ENCODE results near the gene SMC1B.
A peak's percentile ranks its signal among the peaks of the same experiment; 100 is the strongest.
"Not testable (repeated sequence)": the region's sequence is repeated elsewhere in the genome, so short reads cannot be mapped to it uniquely, and the experiment has no call there.

Gene SMC1B

GRCh38 chr22:45344334-45344733 is 69.1 kb downstream of the SMC1B start:
- peak; percentile 77 for DNase-seq

- DNase-seq: no peak
Observed at GRCh38 chr22:45343143-45343542, 70.3 kb downstream of the SMC1B start.

GRCh38 chr22:45341498-45341897 is 71.9 kb downstream of the SMC1B start:
- no peak for DNase-seq

- DNase-seq: no peak
Observed at GRCh38 chr22:45340323-45340722, 73.1 kb downstream of the SMC1B start.

- no peak for DNase-seq
Observed at GRCh38 chr22:45338795-45339194, 74.6 kb downstream of the SMC1B start.

- DNase-seq: no peak
Observed at GRCh38 chr22:45337536-45337935, 75.9 kb downstream of the SMC1B start.

- no peak for DNase-seq
Observed at GRCh38 chr22:45336971-45337431, 76.4 kb downstream of the SMC1B start.

GRCh38 chr22:45335854-45336522 is 77.4 kb downstream of the SMC1B start:
- DNase-seq: no peak

GRCh38 chr22:45335021-45335818 is 78.2 kb downstream of the SMC1B start:
- peak; percentile 83 for DNase-seq

GRCh38 chr22:45334528-45334927 is 78.9 kb downstream of the SMC1B start:
- no peak for DNase-seq

GRCh38 chr22:45334068-45334467 is 79.3 kb downstream of the SMC1B start:
- no peak for DNase-seq

- DNase-seq: no peak
Observed at GRCh38 chr22:45332001-45332400, 81.4 kb downstream of the SMC1B start.

GRCh38 chr22:45331486-45331885 is 81.9 kb downstream of the SMC1B start:
- DNase-seq: no peak

GRCh38 chr22:45330548-45330947 is 82.9 kb downstream of the SMC1B start:
- no peak for DNase-seq

- no peak for DNase-seq
Observed at GRCh38 chr22:45329530-45329936, 83.9 kb downstream of the SMC1B start.

- no peak for DNase-seq
Observed at GRCh38 chr22:45328822-45329529, 84.4 kb downstream of the SMC1B start.

GRCh38 chr22:45328261-45328660 is 85.1 kb downstream of the SMC1B start:
- not testable (repeated sequence) for DNase-seq

- no peak for DNase-seq
Observed at GRCh38 chr22:45324311-45324711, 89.1 kb downstream of the SMC1B start.

GRCh38 chr22:45323695-45324094 is 89.7 kb downstream of the SMC1B start:
- no peak for DNase-seq

- no peak for DNase-seq
Observed at GRCh38 chr22:45322873-45323525, 90.4 kb downstream of the SMC1B start.

- DNase-seq: no peak
Observed at GRCh38 chr22:45321827-45322226, 91.6 kb downstream of the SMC1B start.

- no peak for DNase-seq
Observed at GRCh38 chr22:45320357-45320976, 92.9 kb downstream of the SMC1B start.

- DNase-seq: no peak
Observed at GRCh38 chr22:45319324-45319685, 94.1 kb downstream of the SMC1B start.

Measured in islet precursor cell (in vitro differentiated cells).